SK-N-SH (cell line): ENCODE measurements around the gene RASGRF2. TPM values are rescaled to one million over a fixed set of nuclear protein-coding genes. Genes with fewer than 3 reads are reported as not detected.

Source experiments
- CTCF ChIA-PET: fragments of 300-600, 350-600 bp; formaldehyde crosslinking; extraction: SDS; loops from one replicate; lab custom pipeline; 2021; lab: Yijun Ruan, JAX
- POLR2A ChIA-PET: fragments of 350-600 bp; sonication (Branson Sonifier 250); formaldehyde crosslinking; extraction: SDS; loops from one replicate; lab custom pipeline; 2020; ENCODE audit warnings: antibody characterized with exemption, inconsistent platforms; lab: Yijun Ruan, JAX
- DNase-seq: peaks from one replicate; pipeline ENCODE4 v3.0.0; 2012
- H2AFZ ChIP-seq: fragments of 200-600 bp; sonication (generic); 2 replicates; pipeline ENCODE4 v1.8.1; 2016; ENCODE audit warnings: antibody characterized with exemption, mild to moderate bottlenecking, low read depth
- H3F3A ChIP-seq: fragments of 200-600 bp; sonication (generic); replicated peaks from 2 replicates; pipeline ENCODE3; 2016; ENCODE audit warnings: antibody characterized with exemption, mild to moderate bottlenecking; ENCODE audit not compliant: insufficient read depth
- H3K27ac ChIP-seq, 2 experiments: fragments of 200-500 bp in 1 of 2; fragments of 200-600 bp in 1 of 2; sonication (Bioruptor generic) in 1 of 2; sonication (generic), shearing (Covaris generic) in 1 of 2; 2 replicates each; pipeline versions ENCODE4 v1.5.1 to v1.6.1; 2014 to 2016; ENCODE audit warnings: low read depth in 2 of 2, inconsistent platforms in 1 of 2, low read length in 1 of 2, mild to moderate bottlenecking in 1 of 2, mixed read lengths in 1 of 2
- H3K27me3 ChIP-seq: fragments of 200-600 bp; sonication (generic), shearing (Covaris generic); 2 replicates; pipeline ENCODE4 v1.6.1; 2016; ENCODE audit warnings: mixed run types; ENCODE audit not compliant: insufficient read depth
- H3K36me3 ChIP-seq, 2 experiments: fragments of 200-500 bp in 1 of 2; fragments of 200-600 bp in 1 of 2; sonication (Bioruptor generic) in 1 of 2; sonication (generic) in 1 of 2; replicated peaks in 1 of 2; 2 replicates each; pipeline versions ENCODE3 to v1.5.1; 2014 to 2016; ENCODE audit warnings: low read length in 1 of 2, mild to moderate bottlenecking in 1 of 2; ENCODE audit not compliant: insufficient read depth in 2 of 2, control insufficient read depth in 1 of 2
- H3K4me1 ChIP-seq, 2 experiments: fragments of 200-500 bp in 1 of 2; fragments of 200-600 bp in 1 of 2; sonication (Bioruptor generic) in 1 of 2; sonication (generic), shearing (Covaris generic) in 1 of 2; 2 replicates each; pipeline versions ENCODE4 v1.5.1 to v1.6.1; 2014 to 2016; ENCODE audit warnings: low read depth in 1 of 2, low read length in 1 of 2, mixed run types in 1 of 2; ENCODE audit not compliant: insufficient read depth in 2 of 2, control insufficient read depth in 1 of 2
- H3K4me2 ChIP-seq: fragments of 200-600 bp; sonication (generic), shearing (Covaris generic); 2 replicates; pipeline ENCODE4 v1.6.1; 2017; ENCODE audit warnings: mixed run types
- H3K4me3 ChIP-seq, 2 experiments: fragments of 200-500 bp in 1 of 2; fragments of 200-600 bp in 1 of 2; sonication (Bioruptor generic) in 1 of 2; sonication (generic), shearing (Covaris generic) in 1 of 2; 2 replicates each; pipeline versions ENCODE4 v1.5.1 to v1.8.1; 2014 to 2016; ENCODE audit warnings: low read depth in 2 of 2, inconsistent platforms in 1 of 2, low read length in 1 of 2, mild to moderate bottlenecking in 1 of 2, mixed read lengths in 1 of 2, moderate library complexity in 1 of 2
- H3K79me2 ChIP-seq: fragments of 200-600 bp; sonication (generic); 2 replicates; pipeline ENCODE4 v1.8.1; 2017; ENCODE audit warnings: mild to moderate bottlenecking; ENCODE audit not compliant: insufficient read depth
- H3K9ac ChIP-seq: fragments of 200-600 bp; sonication (generic); 2 replicates; pipeline ENCODE4 v1.6.1; 2017; ENCODE audit warnings: mixed run types
- H3K9me2 ChIP-seq: fragments of 200-600 bp; sonication (generic); 2 replicates; pipeline ENCODE4 v1.6.1; 2017; ENCODE audit warnings: mixed run types
- H3K9me3 ChIP-seq: fragments of 200-600 bp; sonication (generic); 2 replicates; pipeline ENCODE4 v1.6.1; 2017; ENCODE audit warnings: mixed run types, mild to moderate bottlenecking, moderate library complexity
- H4K20me1 ChIP-seq: fragments of 200-600 bp; sonication (generic); 2 replicates; pipeline ENCODE4 v1.6.1; 2017; ENCODE audit warnings: mild to moderate bottlenecking, mixed run types; ENCODE audit not compliant: insufficient read depth
- CHD2 ChIP-seq: fragments of 150-350 bp; IDR thresholded peaks from 2 replicates; pipeline ENCODE4 v1.6.1; 2018; ENCODE audit warnings: low read length; ENCODE audit not compliant: partially characterized antibody
- FOXJ3 ChIP-seq: sonication (generic); formaldehyde crosslinking; IDR thresholded peaks from 2 replicates; pipeline ENCODE4 v1.5.1; 2020; ENCODE audit warnings: mild to moderate bottlenecking, missing genetic modification reagents
- FOXM1 ChIP-seq: IDR thresholded peaks from 2 replicates; pipeline ENCODE4 v1.4.0; 2012; ENCODE audit warnings: low read depth, mild to moderate bottlenecking
- GABPA ChIP-seq: IDR thresholded peaks from 2 replicates; pipeline ENCODE4 v1.4.0; 2012; ENCODE audit warnings: low read depth, mild to moderate bottlenecking
- GATA2 ChIP-seq: sonication (generic); formaldehyde crosslinking; IDR thresholded peaks from 2 replicates; pipeline ENCODE4 v1.5.0; 2020; ENCODE audit warnings: mild to moderate bottlenecking, missing genetic modification reagents
- JUND ChIP-seq: IDR thresholded peaks from 2 replicates; pipeline ENCODE4 v1.4.0; 2012
- MAX ChIP-seq: IDR thresholded peaks from 2 replicates; pipeline ENCODE4 v1.4.0; 2012; ENCODE audit warnings: low read depth
- NFIC ChIP-seq: IDR thresholded peaks from 2 replicates; pipeline ENCODE4 v1.4.0; 2012; ENCODE audit warnings: borderline replicate concordance
- RAD21 ChIP-seq: IDR thresholded peaks from 2 replicates; pipeline ENCODE4 v1.6.1; 2012; ENCODE audit warnings: mild to moderate bottlenecking, low read length
- SIN3A ChIP-seq: IDR thresholded peaks from 2 replicates; pipeline ENCODE4 v1.6.1; 2012; ENCODE audit warnings: low read depth, mild to moderate bottlenecking, low read length, moderate library complexity, borderline replicate concordance
- TAF1 ChIP-seq: IDR thresholded peaks from 2 replicates; pipeline ENCODE4 v1.6.1; 2012; ENCODE audit warnings: low read depth, mild to moderate bottlenecking, low read length, moderate library complexity, borderline replicate concordance
- TCF12 ChIP-seq: IDR thresholded peaks from 2 replicates; pipeline ENCODE4 v1.4.0; 2012
- TEAD4 ChIP-seq: IDR thresholded peaks from 2 replicates; pipeline ENCODE4 v1.4.0; 2012; ENCODE audit warnings: mild to moderate bottlenecking, borderline replicate concordance; ENCODE audit not compliant: insufficient read depth
- WGBS: methylation state at CpG from one replicate; pipeline ENCODE4 v1.1.6; 2017; ENCODE audit warnings: low lambda C conversion rate; 5-methylcytosine and 5-hydroxymethylcytosine counted together
- polyA plus RNA-seq, 3 experiments: library from polyadenylated mRNA; depleted of rRNA; stranded (reverse); fragments of >200 nt; gene quantifications; 2 replicates each; pipeline ENCODE4 v1.2.3, GENCODE V29; 2012

Gene RASGRF2
- polyA plus RNA-seq, 1 of the 3 experiments (the other 2 are of a cell fraction): under 0.01 TPM

- peaks cover 12% of the 10 kb centered on the region; the same call in 1 of the 2 replicates for H3K27me3 ChIP-seq
- no peaks in the 10 kb centered on the region for H3K9me3 ChIP-seq
- no peak overlapping the region for H3K4me2 ChIP-seq
- TF ChIP-seq CHD2: no peak
- no peak for TF ChIP-seq RAD21
- no peak for TF ChIP-seq JUND
- TF ChIP-seq MAX: no peak
- TF ChIP-seq NFIC: no peak
- H3K36me3 ChIP-seq: no peaks in the 10 kb centered on the region
- no peak overlapping the region for H2AFZ ChIP-seq
- no peak overlapping the region for H3K4me3 ChIP-seq
- no peaks in the 10 kb centered on the region for H4K20me1 ChIP-seq
- H3K9ac ChIP-seq: no peak overlapping the region
- H3F3A ChIP-seq: no peaks in the 10 kb centered on the region
- WGBS: 44% methylated on average over 2 of the region's 2 CpGs
- no peaks in the 10 kb centered on the region for H3K9me2 ChIP-seq
- H3K27ac ChIP-seq: no peak overlapping the region
- H3K4me1 ChIP-seq: no peaks in the 10 kb centered on the region; a peak in 2 of 4 replicates
- no peaks in the 10 kb centered on the region for H3K79me2 ChIP-seq
- POLR2A ChIA-PET: no interaction called here
- no peak for DNase-seq
- CTCF ChIA-PET: interaction anchor here (0.9 to 1.4 kb wide), 2 partner anchors 8 to 243 kb away, joined by 3 to 4 read pairs; no protein-coding TSS in a partner anchor
Observed at GRCh38 chr5:80955082-80955590, 5.0 kb upstream of the RASGRF2 start.

GRCh38 chr5:80956272-80956671, 3.9 kb upstream of the RASGRF2 start:
- TF ChIP-seq FOXM1: no peak
- TF ChIP-seq TAF1: no peak
- TF ChIP-seq TCF12: no peak
- no peak for TF ChIP-seq TEAD4
- no peak for TF ChIP-seq GATA2 (CRISPR knock-in tag)
- TF ChIP-seq RAD21: no peak
- no peak for TF ChIP-seq FOXJ3
- TF ChIP-seq GABPA: no peak
- TF ChIP-seq SIN3A: no peak
- TF ChIP-seq MAX: no peak
- no peak overlapping the region for H2AFZ ChIP-seq
- peak overlapping the region; percentile 24; the same call in 1 of the 2 replicates for H3K4me2 ChIP-seq

More at GRCh38 chr5:80956272-80956671, 3.9 kb upstream of the RASGRF2 start:
- Histone ChIP-seq H3K4me3 (peak overlapping the region in 1 of 2 experiments; percentile 46; a peak in 3 of 4 replicates), H3K4me1 (no peaks in the 10 kb centered on the region; a peak in 2 of 4 replicates), H3K79me2 (no peaks in the 10 kb centered on the region), H4K20me1 (no peaks in the 10 kb centered on the region), H3K36me3 (no peaks in the 10 kb centered on the region), H3K27me3 (peaks cover 17% of the 10 kb centered on the region; the same call in 1 of the 2 replicates), H3K9me3 (no peaks in the 10 kb centered on the region), H3F3A (no peaks in the 10 kb centered on the region), H3K9ac (no peak overlapping the region), H3K27ac (no peak overlapping the region), H3K9me2 (no peaks in the 10 kb centered on the region)
- ChIA-PET CTCF (interaction anchor here (0.8 kb wide), 1 partner anchor 20 kb away, joined by 3 read pairs; no protein-coding TSS in a partner anchor), POLR2A (no interaction called here)
- no peak for DNase-seq
- WGBS: 64% methylated on average over 7 of the region's 7 CpGs
